Germinal center (tissue), 1 donor: ENCODE measurements around the gene LAMA2.

ENCODE experiments used
- DNase-seq: peaks from one replicate; pipeline ENCODE4 v3.0.0; 2012; ENCODE audit warnings: mixed read lengths, low spot score

Gene LAMA2

DNA sequence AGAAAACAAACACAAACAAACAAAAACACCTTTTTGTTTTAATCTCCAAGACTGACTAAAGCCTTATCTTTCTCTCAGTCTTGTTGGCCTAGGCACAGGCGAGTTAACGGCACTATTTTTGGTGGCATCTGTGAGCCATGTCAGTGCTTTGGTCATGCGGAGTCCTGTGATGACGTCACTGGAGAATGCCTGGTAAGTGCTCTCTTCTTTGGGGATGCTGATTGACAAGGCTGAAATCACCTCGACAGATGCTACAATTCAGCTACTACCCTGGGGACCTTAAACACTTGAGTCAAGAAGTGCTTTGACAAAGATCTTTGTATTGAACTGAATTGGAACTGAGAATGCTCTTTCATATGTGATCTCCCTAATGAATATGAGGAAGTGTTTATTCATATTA lies 384.1 kb downstream of the LAMA2 start:
- DNase-seq = no peak

DNA sequence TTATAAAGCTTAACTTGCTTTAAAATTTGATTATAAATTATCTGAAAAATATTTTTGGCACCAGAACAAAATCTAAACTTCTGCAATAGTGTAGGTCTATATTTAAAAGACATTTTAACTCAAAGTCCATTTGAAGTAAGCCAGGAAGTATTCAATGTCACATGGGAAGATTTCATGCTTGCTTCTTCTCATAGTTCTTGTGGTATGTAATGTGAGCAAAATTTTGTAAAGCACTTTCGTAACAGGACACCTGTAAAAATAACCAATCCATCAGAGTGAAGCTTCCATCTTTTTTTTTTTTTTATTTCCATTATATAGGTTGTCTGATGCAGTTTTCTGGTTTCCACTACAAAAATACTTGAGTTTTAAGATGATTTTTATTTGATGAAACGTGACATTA lies 386.1 kb downstream of the LAMA2 start:
- no peak for DNase-seq

DNA sequence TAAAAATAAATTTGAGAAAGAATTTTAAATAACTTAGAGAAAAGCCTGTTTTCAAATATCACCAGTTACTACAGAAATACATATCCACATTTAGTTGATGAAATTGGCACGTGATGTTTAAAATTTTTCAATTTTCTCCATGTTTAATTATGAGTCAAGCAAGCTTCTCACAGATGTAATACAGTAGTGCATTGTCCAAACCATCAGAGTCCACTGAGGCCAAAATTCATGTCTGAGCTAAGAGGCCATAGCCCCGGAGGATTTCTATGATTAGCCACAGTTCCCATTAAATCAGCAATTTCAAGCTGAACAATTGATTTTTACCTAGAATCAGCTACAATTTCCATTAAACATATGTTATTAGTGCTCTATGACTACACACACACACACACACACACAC lies 387.0 kb downstream of the LAMA2 start:
- DNase-seq = no peak

DNA sequence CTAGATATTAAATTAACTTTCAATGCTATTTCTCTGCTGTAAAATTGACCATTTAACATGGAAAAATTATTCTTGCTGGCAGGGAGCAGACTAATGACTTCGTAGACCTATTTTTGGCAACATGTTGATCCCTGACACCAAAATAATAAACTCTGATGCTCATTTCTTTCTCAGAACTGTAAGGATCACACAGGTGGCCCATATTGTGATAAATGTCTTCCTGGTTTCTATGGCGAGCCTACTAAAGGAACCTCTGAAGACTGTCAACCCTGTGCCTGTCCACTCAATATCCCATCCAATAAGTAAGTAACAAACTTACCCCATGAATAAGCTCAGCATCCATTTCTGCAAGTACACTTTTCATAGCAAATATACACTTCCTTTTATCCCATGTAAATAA lies 387.5 kb downstream of the LAMA2 start:
- no peak for DNase-seq

DNA sequence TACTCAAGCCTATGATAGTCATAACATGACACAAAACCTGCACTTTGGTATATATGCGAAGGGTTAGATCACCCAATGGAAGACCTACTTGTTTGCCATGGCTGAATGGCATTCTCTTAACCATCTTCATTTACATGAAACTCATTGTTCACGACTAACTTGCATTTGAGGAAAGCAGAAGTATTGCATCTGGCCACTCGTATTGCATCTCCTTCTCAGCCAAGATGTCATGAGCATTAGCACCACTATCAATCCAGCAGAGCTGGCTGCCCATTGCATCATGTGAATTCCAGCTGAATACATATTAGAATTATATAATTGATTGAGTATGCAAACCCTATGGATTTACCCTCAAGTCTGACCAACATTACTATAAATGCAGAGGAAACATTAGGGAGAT lies 390.2 kb downstream of the LAMA2 start:
- no peak for DNase-seq

DNA sequence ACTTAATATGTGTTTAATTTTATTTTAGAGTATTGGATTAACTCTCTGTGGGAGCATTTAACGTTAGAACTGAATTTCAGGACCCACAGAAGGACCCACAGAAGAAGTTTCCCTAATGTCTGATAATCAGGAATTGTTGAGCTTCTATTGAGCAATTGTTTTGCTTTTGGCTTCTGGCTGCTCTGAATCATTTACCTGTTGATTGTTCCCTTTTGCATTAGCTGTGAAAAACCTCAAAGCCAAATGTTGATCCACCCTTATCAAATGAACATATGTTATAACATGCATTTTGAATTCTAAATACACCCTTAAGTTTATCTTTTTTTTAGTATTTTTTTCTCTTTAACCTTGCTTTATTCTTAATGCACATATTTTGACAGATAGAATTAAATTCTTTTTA lies 393.5 kb downstream of the LAMA2 start:
- no peak for DNase-seq

DNA sequence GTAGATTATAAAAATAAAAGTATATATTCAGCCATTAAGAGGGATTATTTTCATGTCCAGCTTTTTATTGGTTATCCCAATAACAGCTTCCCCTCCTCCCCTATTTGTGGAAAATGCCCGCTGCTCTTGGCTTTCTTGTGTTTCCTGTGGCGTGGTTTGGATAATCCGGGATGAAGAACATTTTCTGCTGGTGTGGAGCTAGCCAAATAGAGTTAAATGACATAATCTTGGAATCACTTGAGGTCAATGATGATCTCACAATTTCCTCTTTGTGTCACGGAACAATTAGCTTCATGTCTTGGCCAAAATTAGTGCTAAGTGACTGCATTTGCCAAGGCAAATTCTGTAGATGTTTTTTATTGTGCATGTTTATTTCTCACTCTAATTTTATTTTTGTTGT lies 394.0 kb downstream of the LAMA2 start:
- DNase-seq = no peak

DNA sequence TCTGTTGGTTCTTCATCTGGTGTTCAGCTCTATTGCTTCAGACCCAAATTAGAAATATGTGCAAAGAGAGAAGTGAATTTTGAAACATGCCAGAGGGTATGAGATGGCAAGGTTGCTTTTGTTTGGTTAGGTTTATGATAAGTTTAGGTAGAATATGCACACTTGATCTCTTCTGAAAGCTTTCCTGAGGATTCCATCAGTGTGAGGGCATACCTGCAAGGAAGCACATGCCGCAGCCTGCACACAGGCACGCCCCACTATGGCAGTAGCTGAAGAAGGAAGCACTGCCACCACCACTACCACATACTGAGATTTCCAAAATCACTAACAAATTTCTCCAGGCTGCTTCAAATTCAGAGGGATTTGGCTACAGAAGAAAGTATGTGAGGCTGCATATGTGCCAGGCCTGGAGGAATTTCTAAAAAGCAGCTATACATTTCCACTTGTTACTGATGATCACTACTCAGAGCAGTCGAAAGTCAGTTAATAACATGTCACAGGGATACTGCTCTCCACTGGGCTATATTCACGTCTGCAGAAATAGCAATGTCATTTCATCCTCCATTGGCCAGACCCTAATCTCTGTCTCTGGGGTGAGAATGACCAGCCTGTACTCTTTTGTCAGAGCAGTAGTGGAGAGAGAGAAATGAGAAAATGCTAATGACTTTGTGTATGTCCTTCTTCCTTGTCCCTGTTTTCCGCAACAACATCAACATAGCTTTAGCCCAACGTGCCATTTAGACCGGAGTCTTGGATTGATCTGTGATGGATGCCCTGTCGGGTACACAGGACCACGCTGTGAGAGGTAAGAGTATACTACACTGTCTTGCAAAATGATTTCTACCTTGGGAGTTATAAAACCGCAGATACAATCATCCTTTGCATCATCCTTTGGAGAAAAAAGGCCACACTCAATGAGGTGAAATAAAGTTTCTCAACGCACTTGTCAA lies 396.7 kb downstream of the LAMA2 start:
- no peak for DNase-seq

DNA sequence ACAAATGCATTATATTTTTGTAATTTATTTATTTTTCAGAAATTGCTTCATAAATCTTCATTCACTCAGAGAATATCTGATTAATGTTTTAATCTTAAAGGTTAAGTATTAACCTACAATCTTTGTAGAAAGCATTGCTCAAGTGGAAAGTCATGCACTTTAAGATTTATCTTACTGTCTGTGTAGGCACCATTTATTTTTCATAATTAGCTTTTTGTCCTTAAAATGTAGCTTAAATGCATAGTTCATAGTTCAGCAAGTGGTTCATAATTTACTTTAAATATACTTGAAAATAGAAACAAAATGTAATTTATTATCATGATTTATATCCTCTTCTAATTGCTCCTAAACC lies 397.3 kb downstream of the LAMA2 start:
- DNase-seq = no peak

DNA sequence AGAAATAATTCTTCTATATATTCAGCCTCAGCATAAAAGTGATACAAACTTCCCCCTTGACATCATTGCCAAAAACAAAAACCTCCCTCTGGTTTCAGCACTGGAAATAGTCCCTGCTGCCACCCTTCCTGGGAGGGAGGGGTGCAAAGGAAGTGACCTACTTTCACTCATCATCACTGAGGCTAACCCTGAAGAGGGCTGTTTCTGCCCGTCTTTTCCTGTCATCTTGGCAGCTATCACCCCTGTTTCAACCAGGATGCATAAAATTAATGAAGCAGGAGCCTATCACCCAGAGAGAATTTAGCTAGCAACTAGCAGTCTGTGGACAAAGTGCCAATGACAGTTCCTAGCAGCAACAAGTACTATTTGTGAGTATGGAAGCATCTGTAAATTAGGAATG lies 397.8 kb downstream of the LAMA2 start:
- no peak for DNase-seq

DNA sequence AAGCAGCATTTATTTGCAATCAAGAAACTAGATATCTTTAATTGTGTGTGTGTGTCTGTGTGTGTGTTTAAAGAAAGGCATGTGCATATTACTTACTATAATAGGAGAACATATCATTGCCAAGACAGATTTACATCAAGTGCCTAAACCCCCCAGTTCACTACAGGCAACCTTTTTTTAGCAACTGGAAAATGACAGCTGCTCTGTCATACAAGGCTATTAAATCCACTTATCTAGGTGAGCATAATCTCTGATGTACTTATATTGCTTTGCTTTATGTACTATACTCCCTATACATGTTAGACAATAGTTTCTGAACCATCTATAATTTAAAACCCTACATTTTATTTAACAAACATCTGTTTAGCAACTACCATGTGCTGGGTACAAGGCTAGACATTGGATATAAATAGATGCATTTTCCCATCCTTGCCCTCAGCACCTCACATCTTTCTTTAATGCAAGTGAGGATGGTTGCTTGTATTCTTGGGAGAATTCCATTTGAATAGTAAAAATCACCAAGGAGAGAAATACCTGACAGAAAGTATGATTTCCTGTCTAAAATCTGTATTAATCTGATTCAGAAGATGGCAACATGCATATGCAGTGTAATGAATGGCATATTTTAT lies 398.3 kb downstream of the LAMA2 start:
- DNase-seq = no peak

DNA sequence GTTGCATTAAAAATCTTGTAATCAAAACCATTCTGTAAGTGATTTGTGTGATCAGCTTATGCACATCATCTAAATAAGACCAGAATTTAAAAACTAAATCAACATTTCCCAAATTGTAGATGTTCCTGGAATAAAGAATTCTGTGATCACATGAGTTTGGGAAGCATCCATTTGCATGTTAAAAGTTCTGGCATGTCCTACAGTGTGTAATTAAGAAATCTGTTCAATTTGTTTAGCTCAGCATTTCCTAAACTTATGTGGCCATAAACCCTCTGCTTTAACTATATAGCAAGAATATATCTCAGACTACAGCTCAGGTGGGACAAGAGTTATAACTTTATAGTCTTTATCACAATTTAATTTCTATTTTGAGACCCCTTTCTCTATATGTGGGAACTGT lies 399.1 kb downstream of the LAMA2 start:
- DNase-seq = no peak

DNA sequence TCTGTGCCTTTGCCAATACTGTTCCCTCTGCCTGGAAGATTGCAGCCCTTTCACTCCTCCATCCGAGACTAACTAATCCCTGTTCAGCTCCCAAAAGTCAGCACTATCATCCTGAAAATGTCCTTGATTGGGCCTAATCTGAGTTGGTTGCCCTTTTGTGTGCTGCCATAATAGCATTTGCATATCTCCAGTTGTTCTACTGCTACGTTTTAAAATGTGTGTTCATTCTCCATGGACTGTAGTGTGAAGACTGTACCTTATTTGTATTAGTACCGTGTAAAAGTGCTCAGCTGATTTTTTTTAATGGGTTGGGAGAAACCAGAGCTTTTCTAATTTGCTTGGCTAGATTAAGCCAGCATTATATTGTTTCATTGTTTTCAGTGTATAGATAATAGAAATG lies 401.3 kb downstream of the LAMA2 start:
- no peak for DNase-seq

DNA sequence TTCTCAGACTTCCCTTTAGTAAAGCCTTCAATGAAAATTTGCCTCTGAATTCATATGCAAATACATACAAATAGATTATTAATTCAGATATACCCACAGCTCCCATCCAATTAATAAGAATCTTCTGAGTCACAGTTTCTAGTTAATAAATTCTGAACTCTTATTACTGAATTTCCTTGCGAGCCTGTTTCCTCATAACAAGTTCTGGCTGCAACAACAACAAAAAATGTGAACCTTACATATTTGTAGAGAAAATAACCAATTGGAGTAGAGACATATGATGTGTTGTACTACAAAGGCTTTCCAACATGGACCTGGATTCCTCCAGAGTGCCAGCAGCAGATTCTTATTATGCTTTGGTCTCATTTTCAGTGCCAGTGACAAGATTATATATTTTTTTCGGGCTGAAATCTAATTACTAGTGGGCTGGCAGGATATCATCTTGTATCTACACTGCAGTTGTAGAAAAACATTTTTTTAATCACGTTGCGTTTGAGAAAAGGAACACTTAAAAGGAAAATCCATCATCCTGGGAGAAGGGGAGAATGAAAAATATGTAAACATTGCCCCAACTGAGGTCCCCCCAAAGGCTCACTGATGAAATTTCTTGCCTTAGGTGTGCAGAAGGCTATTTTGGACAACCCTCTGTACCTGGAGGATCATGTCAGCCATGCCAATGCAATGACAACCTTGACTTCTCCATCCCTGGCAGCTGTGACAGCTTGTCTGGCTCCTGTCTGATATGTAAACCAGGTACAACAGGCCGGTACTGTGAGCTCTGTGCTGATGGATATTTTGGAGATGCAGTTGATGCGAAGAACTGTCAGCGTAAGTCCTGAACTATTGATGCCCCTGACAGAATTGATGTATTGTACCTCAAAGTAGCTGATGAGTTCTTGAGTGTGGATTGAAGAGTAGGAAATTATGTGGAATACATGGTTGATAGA lies 404.6 kb downstream of the LAMA2 start:
- no peak for DNase-seq

DNA sequence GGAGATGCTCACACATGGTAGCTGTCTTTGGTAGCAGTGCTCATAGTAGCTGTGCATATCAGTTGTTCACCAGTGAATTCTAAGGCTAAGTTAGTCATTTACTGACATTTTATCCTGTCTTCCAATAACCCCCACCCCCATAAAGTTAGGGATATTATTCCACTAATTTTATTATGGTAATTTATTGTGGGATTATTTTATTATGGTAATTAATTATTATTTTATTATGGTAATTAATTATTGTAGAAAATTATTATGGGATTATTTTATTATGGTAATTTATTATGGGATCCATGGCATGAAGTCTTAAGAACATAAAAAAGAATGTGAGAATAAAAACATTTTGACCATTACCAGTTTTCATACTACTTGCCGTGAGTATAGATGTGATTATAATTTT lies 406.5 kb downstream of the LAMA2 start:
- DNase-seq = no peak

DNA sequence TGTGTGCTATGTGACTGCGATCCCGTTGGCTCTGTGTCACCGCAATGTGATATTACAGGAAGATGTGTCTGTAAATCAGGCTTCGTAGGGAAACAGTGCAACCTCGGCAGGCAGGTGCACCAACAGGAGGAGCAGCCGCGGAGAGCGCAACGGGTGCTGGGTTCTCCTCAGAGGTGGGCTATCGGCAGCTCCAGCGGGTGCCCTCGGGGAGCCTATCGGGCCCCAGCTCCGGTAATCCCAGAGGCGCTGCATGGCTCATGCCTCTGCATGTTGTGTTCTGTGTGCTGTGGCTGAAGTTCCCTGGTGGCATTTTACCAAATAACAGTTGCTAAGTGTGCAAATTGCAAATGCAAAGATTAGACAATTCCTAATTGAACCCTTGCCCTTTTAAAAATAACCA lies 409.9 kb downstream of the LAMA2 start:
- no peak for DNase-seq

DNA sequence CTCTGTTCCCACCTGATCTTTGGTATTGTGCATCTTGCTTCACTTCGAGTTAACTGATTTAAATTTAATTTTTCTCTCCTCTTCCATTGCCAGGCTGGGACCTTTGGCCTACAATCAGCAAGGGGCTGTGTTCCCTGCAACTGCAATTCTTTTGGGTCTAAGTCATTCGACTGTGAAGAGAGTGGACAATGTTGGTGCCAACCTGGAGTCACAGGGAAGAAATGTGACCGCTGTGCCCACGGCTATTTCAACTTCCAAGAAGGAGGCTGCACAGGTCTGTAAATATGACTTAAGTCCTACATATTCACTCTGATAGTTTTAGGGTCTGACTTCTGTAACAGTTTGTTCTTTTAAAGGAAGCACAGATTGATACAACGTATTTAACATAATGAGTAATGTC lies 414.7 kb downstream of the LAMA2 start:
- DNase-seq = no peak

DNA sequence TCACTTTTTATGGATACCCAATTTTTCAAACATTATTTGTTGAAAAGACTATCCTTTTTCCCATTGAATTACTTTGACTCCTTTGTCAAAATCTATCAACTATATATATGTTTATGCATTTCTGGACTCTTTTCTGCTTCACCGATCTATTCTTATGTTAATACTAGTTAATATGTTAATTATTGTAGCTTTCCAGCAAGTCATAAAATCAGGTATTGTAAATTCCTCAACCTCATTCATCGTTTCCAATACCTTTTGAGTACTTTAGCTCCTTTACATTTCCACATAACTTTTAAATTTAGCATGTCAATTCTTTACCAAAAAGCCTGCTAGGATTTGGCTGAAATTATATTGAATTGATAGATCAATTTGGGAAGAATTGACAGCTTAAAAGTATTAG lies 419.7 kb downstream of the LAMA2 start:
- no peak for DNase-seq

DNA sequence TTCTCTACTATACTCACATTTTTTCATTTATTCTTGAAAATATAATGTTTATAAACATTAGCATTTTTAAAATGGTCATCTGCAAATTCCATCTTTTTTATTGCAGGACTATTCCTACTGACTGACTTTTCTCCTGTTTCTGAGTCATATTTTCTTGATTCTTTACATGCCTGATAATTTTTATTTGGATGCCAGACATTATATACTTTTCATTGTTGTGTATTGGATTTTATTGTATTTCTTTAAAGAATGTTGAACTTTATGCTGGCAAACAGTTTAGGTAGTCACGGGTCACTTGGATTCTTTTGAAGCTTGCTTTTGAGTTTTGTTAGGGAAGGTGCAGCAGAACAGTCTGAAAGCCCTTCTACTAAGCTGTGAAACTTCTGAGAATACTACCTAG lies 423.9 kb downstream of the LAMA2 start:
- DNase-seq = no peak

DNA sequence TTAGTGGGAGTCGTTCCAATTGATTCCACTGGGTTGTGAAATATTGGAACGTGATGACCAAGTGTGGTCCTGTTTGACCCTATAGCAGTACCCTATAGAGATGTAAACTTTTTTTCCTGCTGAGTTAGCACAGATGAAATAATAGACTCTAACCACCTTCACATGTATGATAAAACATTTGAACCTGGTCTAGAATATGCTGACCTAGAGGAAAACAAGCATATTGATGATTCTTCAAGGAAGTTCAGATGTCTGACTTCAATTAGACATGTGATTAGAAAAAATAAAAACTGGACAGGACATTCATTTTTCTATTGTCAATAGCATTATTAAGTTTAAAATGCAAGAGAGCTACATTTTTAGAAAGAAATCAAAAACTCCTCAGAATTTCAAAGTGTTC lies 424.9 kb downstream of the LAMA2 start:
- DNase-seq = no peak

DNA sequence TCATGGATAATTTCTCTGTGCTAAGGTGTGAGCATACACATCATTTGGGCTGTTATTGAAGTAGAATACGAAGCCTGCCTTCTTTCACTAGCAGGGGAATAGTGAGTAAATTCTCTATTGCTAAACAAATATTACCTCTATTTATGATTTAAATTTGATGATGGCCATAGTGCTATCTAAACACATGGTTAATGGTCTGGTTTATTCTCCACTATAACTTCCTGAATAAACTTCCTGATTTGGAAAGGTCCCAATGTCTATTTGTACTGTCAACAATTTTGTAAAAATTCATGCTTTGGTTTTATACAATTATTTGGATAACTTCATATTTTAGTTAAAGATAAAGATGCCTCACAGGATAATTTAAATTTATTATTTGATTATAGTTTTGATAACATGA lies 426.2 kb downstream of the LAMA2 start:
- DNase-seq = no peak

DNA sequence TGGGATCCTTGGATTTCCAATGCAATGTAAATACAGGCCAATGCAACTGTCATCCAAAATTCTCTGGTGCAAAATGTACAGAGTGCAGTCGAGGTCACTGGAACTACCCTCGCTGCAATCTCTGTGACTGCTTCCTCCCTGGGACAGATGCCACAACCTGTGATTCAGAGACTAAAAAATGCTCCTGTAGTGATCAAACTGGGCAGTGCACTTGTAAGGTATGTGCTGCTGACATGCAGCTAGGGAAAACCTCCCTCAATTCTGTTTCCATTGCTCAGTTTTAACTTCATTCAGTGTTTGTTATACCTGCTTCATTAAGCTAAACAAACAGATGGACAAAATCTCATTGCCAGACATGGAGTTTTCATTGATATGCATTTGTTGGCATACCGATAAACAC lies 429.9 kb downstream of the LAMA2 start:
- no peak for DNase-seq

DNA sequence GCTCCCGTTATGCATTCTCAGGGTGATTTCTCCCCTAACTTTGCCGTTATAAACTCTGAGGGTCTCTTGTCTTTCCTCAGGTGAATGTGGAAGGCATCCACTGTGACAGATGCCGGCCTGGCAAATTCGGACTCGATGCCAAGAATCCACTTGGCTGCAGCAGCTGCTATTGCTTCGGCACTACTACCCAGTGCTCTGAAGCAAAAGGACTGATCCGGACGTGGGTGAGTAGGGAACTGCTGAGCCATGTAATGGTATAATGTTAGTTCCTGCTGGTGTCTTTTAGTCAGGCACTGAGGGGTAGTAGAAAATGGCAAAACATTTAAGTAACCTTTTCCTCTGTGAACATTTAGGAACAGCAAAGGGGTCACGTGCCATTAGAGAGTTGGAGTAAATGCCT lies 431.6 kb downstream of the LAMA2 start:
- DNase-seq = no peak
